A204.1 (cell line): ENCODE results near the gene CISD1.
A peak's percentile ranks its signal among the peaks of the same experiment; 100 is the strongest.

Experiments used
- FAIRE-seq: peaks from 2 replicates; lab custom pipeline; 2012; peaks lifted over from hg19 to GRCh38; lab: Jason Lieb, UNC

Gene CISD1

DNA sequence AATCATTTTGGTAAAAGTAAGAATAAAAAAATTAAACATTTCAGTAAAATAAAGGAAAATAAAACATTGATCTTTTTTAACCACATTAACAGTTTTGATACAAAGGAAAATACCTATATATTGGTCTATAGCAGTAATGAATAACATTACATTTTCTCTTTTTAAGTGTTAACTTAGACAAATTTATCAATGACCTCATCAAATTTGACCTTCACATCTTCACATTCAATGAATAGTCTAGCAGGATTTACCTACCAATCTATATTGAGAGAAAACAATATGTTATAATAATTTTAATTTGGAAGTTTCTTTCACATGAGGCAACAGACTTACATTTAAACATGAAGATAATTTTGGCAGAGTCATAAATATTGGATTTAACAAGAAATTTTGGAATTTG, 47.9 kb downstream of the CISD1 start:
- FAIRE-seq, result peak; percentile 65

DNA sequence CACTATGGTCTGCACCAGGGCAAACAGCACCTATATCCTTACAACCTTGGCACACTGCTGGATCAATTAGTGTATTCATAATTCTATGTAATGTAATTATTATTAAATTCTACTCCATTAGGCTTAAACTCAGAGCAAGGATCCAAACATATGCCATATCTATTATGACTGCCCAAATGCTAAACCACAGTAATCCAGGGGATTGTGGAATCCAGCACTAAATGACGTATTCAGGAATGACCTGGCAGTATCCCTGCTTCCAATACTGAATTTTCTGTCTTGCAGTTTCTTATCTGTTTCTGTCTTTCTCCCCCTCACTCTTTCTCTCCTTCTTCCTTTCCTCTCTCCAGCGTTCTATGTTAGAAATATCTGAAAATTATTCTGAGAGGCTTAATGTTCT, 49.4 kb downstream of the CISD1 start:
- no peak for FAIRE-seq

DNA sequence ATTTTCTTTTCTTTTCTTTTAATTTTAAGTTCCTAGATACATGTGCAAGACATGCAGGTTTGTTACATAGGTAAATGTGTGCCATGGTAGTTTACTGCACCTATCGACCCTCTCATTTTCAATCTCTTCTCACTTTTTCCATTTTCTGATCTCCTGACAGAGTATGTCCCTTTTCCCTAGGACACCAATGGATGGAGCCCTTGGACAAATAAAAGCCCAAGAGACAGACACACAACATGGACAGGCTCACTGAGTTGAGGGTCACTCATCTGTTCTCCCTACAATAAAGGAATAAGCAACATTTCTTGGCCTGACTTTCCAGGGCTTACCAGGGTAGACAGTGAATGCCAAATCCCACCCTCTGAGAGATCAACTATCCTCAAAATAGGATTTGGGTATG, 50.6 kb downstream of the CISD1 start:
- FAIRE-seq, result no peak

DNA sequence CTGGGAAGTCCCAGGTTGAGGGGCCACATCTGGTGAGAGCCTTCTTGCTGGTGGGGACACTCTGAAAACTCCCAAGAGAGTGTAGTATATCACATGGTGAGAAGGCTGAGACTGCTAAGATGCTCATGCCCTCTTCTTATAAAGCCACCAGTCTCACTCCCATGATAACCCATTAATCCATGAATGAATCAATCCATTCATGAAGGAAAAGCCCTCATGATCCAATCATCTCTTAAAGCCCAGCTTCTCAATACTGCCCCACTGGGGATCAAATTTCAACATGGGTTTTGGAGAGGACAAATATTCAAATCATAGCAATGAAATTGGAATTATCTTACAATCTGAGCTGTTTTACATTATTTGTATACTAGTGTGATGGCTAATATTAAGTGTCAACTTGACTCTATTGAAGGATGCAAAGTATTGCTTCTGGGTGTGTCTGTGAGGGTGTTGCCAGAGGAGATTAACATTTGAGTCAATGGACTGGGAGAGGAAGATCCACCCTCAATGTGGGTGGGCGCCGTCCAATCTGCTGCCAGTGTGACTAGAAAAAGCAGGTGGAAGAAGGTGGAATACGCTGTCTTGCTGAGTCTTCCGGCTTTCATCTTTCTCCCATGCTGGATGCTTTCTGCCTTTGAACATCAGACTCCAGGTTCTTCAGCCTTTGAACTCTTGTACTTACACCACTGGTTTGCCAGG, 51.5 kb downstream of the CISD1 start:
- no peak for FAIRE-seq

DNA sequence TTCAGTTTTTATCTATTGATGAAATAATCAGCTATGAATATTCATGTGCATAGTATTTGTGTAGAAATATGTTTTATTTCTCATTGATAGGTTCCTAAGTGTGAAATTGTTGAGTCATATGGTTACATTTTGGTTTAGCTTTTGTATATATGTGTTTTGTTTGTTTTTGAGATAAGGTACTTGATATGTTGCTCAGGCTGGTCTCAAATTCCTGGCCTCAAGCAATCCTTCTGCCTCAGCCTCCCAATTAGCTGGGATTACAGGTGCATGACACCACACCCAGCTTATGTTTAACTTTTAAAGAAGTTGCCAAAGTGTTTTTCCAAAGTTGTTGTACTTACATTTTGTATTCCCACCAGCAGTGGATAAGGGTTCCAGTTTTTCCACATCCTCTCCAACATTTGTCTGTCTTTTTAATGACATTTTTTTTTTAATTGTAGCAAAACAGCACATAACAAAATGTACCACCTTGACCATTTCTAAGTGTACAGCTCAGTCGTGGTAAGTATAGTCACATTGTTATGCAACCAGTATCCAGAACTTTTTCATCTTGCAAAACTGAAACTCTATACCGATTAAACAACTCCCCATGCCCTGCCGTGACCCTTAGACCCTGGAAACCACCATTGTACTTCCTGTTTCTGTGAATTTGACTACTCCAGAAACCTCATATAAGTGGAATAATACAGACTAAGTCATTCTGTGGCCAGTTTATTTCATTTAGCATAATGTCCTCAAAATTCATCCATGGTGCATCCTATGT, 53.3 kb downstream of the CISD1 start:
- no peak for FAIRE-seq

DNA sequence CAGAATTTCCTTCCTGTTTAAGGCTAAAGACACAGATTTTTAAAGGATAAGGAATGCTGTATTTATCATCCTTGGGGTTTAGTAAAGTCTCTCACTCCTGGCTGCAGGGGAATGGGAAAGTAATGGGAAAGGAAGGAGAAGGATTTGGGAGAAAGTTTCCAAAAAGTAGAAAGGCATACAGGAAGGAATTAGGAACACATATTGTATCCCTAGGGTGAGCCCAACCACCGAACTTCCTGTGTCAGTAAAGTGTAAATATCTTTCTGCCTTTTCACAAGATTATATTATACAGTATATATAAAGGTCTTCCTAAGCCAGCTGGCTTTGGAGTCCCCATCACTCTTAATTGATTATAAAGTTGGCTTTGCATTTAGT, 53.9 kb downstream of the CISD1 start:
- FAIRE-seq, result no peak

DNA sequence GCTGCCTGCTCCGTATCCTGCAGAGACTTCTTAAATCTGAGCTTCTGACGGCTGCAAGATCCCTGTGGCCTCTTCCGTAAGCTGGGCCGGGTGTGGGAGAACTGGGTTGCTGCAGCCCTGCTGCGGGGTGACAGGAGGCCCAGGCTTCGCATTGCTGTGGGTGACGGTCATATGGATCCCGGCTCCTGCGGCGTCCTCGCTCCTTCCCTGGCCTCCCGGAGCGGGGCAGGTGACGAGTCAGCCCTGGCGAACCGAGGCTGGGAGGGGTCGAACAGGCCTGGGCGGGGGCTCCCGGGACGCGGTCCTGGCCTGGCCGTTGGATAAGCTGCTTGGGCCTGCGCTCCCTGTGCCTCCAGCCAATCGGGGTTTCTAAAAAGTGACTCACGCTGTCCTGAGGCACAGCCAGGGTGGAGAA, 58.0 kb downstream of the CISD1 start:
- no peak for FAIRE-seq

DNA sequence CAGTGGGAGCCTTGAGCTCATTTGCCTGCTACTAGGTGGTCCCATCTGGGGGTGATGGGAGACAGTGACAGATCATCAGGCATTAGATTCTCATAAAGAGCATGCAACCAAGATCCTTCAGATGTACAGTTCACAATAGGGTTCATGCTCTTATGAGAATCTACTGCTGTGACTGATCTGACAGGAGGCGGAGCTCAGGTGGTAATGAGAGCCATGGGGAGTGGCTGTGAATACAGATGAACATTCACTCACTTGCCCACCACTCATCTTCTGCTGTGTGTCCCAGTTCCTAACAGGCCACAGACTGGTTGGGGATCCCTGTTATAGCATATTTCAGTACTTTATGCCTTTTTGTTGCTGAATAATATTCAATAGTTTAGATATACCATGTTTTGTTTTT, 59.3 kb downstream of the CISD1 start:
- FAIRE-seq, result no peak

DNA sequence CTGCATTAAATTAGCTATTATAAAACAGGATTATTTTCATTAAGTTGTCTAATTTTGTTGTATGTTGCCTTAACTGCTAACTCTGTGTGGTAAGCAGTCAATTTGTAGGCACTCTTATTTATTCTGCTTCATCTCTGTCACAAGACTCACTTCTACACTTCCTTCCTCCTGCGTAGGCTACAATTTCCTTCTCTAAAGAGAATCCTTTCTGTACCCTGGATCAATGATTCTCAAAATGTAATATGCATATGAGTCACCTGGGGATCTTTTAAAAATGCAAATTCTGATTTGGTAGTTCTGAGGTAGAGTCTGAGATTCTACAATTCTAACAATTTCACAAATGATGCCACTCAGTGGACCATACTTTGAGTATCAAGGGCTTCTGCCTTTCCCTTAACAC, 61.5 kb downstream of the CISD1 start:
- no peak for FAIRE-seq

DNA sequence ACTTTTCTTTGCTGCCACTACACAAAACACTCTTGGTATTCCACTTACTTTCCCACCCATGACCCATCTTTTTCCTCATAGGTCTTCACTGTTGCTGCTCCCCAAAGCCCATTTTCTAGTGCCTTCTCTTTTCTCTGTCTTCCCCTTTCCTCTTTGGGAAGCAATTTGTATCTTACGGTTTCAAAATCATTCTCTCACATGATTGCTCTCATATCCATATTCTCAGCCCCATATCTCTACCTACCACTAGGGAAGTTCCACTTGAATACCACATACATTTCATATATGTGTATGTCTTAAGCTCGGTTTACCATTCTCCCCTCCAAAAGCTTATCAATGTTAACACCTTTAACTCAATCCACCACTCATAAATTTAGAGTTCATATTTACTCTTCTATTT, 62.7 kb downstream of the CISD1 start:
- FAIRE-seq, result no peak

DNA sequence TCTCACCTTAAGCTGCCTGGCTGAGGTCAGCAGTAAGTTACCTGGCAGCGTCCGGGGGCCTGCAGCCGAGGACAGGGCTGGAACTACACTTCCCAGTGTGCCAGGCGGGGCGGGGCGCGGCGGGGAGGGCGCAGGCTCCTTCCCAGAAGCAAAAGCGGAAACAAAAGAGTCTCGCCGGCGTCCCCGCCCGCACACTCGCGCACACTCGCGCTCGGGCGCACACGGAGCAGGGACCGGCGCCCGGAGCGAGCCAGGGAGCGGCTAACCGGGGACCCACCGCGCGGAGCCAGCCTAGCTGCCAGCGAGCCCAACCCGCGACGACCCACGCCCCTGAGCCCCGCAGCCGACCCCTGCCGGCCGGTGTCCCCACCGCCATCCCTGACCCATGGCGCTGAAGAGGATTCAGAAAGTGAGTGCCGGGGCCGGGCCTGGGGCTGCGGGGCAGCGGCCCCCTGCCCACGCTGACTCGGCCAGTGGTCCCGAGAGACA, 65.9 kb downstream of the CISD1 start, which contains the start of gene UBE2D1:
UBE2D1 (plus strand) TSS at position 190 of the 489 bp plus-strand sequence; CDS start at position 386, 196 bp downstream.
- no peak for FAIRE-seq

DNA sequence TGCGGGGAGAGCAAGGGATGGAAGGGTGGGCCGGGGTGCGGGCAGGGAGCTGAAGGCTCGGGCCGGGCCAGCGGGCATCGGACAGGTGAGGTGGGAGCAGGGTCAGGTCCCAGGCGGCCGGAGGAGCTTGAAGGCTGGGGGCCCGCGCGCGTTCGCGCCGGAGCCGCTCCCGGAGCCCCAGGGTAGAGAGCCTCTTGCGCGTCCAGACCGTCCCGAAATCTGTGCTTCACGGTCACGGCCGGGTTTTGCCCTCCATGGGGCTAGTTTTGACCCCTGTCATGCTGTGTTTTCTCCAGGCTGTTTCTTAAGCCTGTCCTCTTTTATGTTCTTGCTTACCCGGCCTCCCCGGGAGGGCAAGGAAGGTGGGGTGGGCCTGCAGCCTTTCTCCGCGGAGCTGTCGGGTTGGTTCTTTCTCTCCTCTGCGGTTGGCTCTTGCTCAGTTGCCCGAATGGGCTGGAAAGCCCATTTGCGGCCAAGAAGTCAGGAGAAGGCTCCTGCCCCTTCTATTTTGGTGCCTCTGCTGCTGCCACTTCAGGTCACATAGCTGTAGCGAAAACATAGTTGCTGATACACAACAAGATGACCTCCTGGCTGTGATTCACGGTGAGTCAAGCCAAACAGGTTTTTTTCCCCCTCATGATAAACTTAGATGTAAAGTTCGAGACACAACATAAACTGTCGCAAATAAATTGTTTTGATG, 66.5 kb downstream of the CISD1 start:
- FAIRE-seq, result no peak

DNA sequence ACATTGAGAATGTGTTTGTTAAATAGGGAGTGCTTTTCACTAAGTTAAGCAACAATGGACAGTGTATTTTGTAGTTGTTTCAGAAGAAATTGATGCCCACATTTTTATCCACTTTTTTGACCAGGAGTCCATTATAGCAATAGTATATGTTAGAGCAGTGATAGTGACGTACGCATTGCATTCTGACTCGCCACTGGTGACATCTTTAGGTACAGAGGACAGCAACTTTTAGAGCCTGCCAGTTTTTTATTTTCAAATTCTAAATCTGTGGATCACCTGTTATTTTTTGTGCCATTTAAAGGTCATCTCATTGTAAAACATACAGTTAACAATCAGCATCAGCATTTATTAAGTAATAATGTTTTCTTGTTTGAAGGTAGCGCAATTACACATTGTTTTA, 67.3 kb downstream of the CISD1 start:
- no peak for FAIRE-seq
